H1 (cell line): Measurements from ENCODE around the gene DYNC1I1. TPM values are rescaled to one million over a fixed set of nuclear protein-coding genes. Genes with fewer than 3 reads are reported as not detected.

Experiments
- CTCF ChIA-PET: fragments of 300-600 bp; sonication (Branson Sonifier 250); formaldehyde crosslinking; loops from one replicate; lab custom pipeline; 2021; ENCODE audit not compliant: partially characterized antibody; lab: Charles Lee
- POLR2A ChIA-PET: fragments of 300-600 bp; sonication (Branson Sonifier 250); formaldehyde crosslinking; loops from one replicate; lab custom pipeline; 2021; ENCODE audit warnings: inconsistent platforms; ENCODE audit not compliant: partially characterized antibody; lab: Charles Lee
- DNase-seq, 2 experiments: peaks; one replicate each; pipeline versions ENCODE4 v3.0.0 to v3.0.0-alpha.2; 2010 to 2022; ENCODE audit warnings: low spot score in 2 of 2, low read depth in 1 of 2, mixed read lengths in 1 of 2
- FAIRE-seq: peaks from 2 replicates; lab custom pipeline; 2011; peaks lifted over from hg19 to GRCh38; lab: Jason Lieb, UNC
- H2AFZ ChIP-seq: 2 replicates; pipeline ENCODE4 v1.8.1; 2012; ENCODE audit warnings: low read length, inconsistent platforms
- H2AK5ac ChIP-seq: 2 replicates; pipeline ENCODE4 v1.6.1; 2013; ENCODE audit warnings: low read depth, low read length
- H2BK120ac ChIP-seq: replicated peaks from 2 replicates; pipeline ENCODE3; 2013; ENCODE audit warnings: low read depth, low read length, inconsistent platforms
- H2BK12ac ChIP-seq: 2 replicates; pipeline ENCODE4 v1.6.1; 2013; ENCODE audit warnings: low read depth, low read length
- H2BK15ac ChIP-seq: 2 replicates; pipeline ENCODE4 v1.6.1; 2013; ENCODE audit warnings: low read length
- H2BK20ac ChIP-seq: 2 replicates; pipeline ENCODE4 v1.6.1; 2013; ENCODE audit warnings: low read length
- H2BK5ac ChIP-seq: 2 replicates; pipeline ENCODE4 v1.6.1; 2013; ENCODE audit warnings: low read depth, low read length
- H3K14ac ChIP-seq: 2 replicates; pipeline ENCODE4 v1.6.1; 2013; ENCODE audit warnings: inconsistent platforms; ENCODE audit not compliant: insufficient read length
- H3K18ac ChIP-seq: 2 replicates; pipeline ENCODE4 v1.6.1; 2013; ENCODE audit warnings: low read length; ENCODE audit errors: extremely low read depth
- H3K23ac ChIP-seq: 2 replicates; pipeline ENCODE4 v1.6.1; 2013; ENCODE audit warnings: inconsistent platforms; ENCODE audit not compliant: insufficient read length
- H3K23me2 ChIP-seq: 2 replicates; pipeline ENCODE4 v1.6.1; 2013; ENCODE audit warnings: low read depth, low read length
- H3K27ac ChIP-seq: 2 replicates; pipeline ENCODE4 v1.6.1; 2011; ENCODE audit warnings: low read depth, low read length, inconsistent platforms
- H3K27me3 ChIP-seq, 4 experiments: replicated peaks in 1 of 4; 1 replicate in 1 of 4; 2 replicates in 3 of 4; pipeline versions ENCODE4 v1.6.1 to v1.8.1; 2011 to 2013; ENCODE audit warnings: low read length in 3 of 4, mild to moderate bottlenecking in 3 of 4, inconsistent platforms in 2 of 4, mixed read lengths in 2 of 4, moderate library complexity in 1 of 4; ENCODE audit not compliant: control insufficient read depth in 3 of 4, insufficient read depth in 3 of 4; ENCODE audit errors: extremely low read depth in 1 of 4
- H3K36me3 ChIP-seq, 4 experiments: 2 replicates each; pipeline versions ENCODE4 v1.6.1 to v1.8.1; 2011 to 2013; ENCODE audit warnings: mild to moderate bottlenecking in 4 of 4, low read length in 3 of 4, moderate library complexity in 2 of 4, control low read depth in 1 of 4, inconsistent platforms in 1 of 4; ENCODE audit not compliant: insufficient read depth in 4 of 4, control insufficient read depth in 2 of 4
- H3K4ac ChIP-seq: replicated peaks from 2 replicates; pipeline ENCODE3; 2013; ENCODE audit warnings: low read length, low read depth, mixed read lengths, inconsistent platforms; ENCODE audit not compliant: insufficient read length
- H3K4me1 ChIP-seq, 4 experiments: replicated peaks in 1 of 4; 1 replicate in 1 of 4; 2 replicates in 3 of 4; pipeline versions ENCODE4 v1.6.1 to v1.8.1; 2011 to 2013; ENCODE audit warnings: low read length in 3 of 4, inconsistent platforms in 2 of 4, mixed read lengths in 1 of 4; ENCODE audit not compliant: insufficient read depth in 4 of 4, control insufficient read depth in 3 of 4
- H3K4me2 ChIP-seq, 2 experiments: 2 replicates each; pipeline versions ENCODE4 v1.6.1 to v1.8.1; 2011 to 2013; ENCODE audit warnings: low read depth in 2 of 2, low read length in 2 of 2, control low read depth in 1 of 2, inconsistent platforms in 1 of 2, mild to moderate bottlenecking in 1 of 2; ENCODE audit not compliant: insufficient read depth in 1 of 2
- H3K4me3 ChIP-seq, 4 experiments: fragments of 200-600, 300-600 bp in 1 of 4; sonication (generic), shearing (Covaris generic), sonication (Bioruptor Twin) in 1 of 4; 2 replicates each; pipeline versions ENCODE4 v1.5.1 to v1.8.1; 2011 to 2016; ENCODE audit warnings: low read length in 4 of 4, low read depth in 3 of 4, control low read depth in 2 of 4, inconsistent platforms in 2 of 4, mild to moderate bottlenecking in 2 of 4, mixed read lengths in 1 of 4, moderate library complexity in 1 of 4; ENCODE audit not compliant: insufficient read depth in 2 of 4; ENCODE audit errors: extremely low read depth in 1 of 4
- H3K56ac ChIP-seq: replicated peaks from 2 replicates; pipeline ENCODE3; 2013; ENCODE audit warnings: low read depth, mild to moderate bottlenecking, mixed read lengths, low read length, inconsistent platforms; ENCODE audit not compliant: insufficient read length
- H3K79me1 ChIP-seq: 2 replicates; pipeline ENCODE4 v1.6.1; 2013; ENCODE audit warnings: low read depth, low read length, control low read depth
- H3K79me2 ChIP-seq, 2 experiments: 2 replicates each; pipeline versions ENCODE4 v1.6.1 to v1.8.1; 2012 to 2013; ENCODE audit warnings: low read length in 2 of 2, mild to moderate bottlenecking in 2 of 2, inconsistent platforms in 1 of 2; ENCODE audit not compliant: insufficient read depth in 2 of 2, control insufficient read depth in 1 of 2
- H3K9ac ChIP-seq, 4 experiments: replicated peaks in 1 of 4; 1 replicate in 1 of 4; 2 replicates in 3 of 4; pipeline versions ENCODE4 v1.6.1 to v1.8.1; 2011 to 2013; ENCODE audit warnings: low read depth in 3 of 4, low read length in 3 of 4, control low read depth in 2 of 4, mild to moderate bottlenecking in 2 of 4, moderate library complexity in 2 of 4, inconsistent platforms in 1 of 4; ENCODE audit errors: extremely low read depth in 1 of 4
- H3K9me3 ChIP-seq, 2 experiments: 2 replicates each; pipeline versions ENCODE4 v1.6.1 to v1.8.1; 2012 to 2013; ENCODE audit warnings: mild to moderate bottlenecking in 2 of 2, moderate library complexity in 2 of 2, control low read depth in 1 of 2, inconsistent platforms in 1 of 2, low read depth in 1 of 2, low read length in 1 of 2, mixed read lengths in 1 of 2; ENCODE audit not compliant: insufficient read depth in 2 of 2
- H4K20me1 ChIP-seq, 2 experiments: replicated peaks in 1 of 2; 2 replicates each; pipeline versions ENCODE3 to v1.8.1; 2011 to 2013; ENCODE audit warnings: inconsistent platforms in 2 of 2, low read length in 2 of 2, mild to moderate bottlenecking in 1 of 2; ENCODE audit not compliant: insufficient read depth in 2 of 2, control insufficient read depth in 1 of 2
- H4K5ac ChIP-seq: 2 replicates; pipeline ENCODE4 v1.6.1; 2013; ENCODE audit warnings: low read length, low read depth, mixed read lengths, inconsistent platforms; ENCODE audit not compliant: insufficient read length
- H4K8ac ChIP-seq: 2 replicates; pipeline ENCODE4 v1.8.0; 2013; ENCODE audit warnings: mild to moderate bottlenecking, moderate library complexity, low read length, inconsistent platforms; ENCODE audit not compliant: insufficient read depth; ENCODE audit errors: extremely low read depth
- H4K91ac ChIP-seq: replicated peaks from 2 replicates; pipeline ENCODE3; 2013; ENCODE audit warnings: low read length, mixed read lengths, inconsistent platforms; ENCODE audit not compliant: insufficient read length
- NANOG ChIP-seq: IDR thresholded peaks from 2 replicates; pipeline ENCODE4 v1.6.1; 2011; ENCODE audit warnings: low read length, low read depth, mild to moderate bottlenecking, inconsistent platforms; ENCODE audit not compliant: insufficient read depth, poor library complexity, severe bottlenecking
- SIX5 ChIP-seq: IDR thresholded peaks from 2 replicates; pipeline ENCODE4 v1.6.1; 2011; ENCODE audit warnings: mild to moderate bottlenecking, low read depth, low read length
- TEAD4 ChIP-seq: IDR thresholded peaks from 2 replicates; pipeline ENCODE4 v1.6.1; 2012; ENCODE audit warnings: low read depth, low read length, inconsistent platforms, mixed read lengths
- polyA plus RNA-seq, 7 experiments: library from polyadenylated mRNA; depleted of rRNA in 3 of 7; stranded (reverse) in 5 of 7; unstranded in 2 of 7; fragments of >200 nt in 5 of 7; fragments of 200-250 nt in 2 of 7; gene quantifications; 1 replicate in 5 of 7; 2 replicates in 1 of 7; 4 replicates in 1 of 7; pipeline versions ENCODE4 v1.2.1 to v1.2.3, GENCODE V29; 2011 to 2013; ENCODE audit warnings: missing spikeins in 2 of 7, mixed read lengths in 2 of 7
- total RNA-seq: library from RNA; stranded (reverse); fragmentation: NEBNext Ultra II Directional; extraction: Animal tissue kit (Norgen Biotek cat#: 25700); gene quantifications from 2 replicates; pipeline ENCODE4 v1.2.1, GENCODE V29; 2021
- TF ChIP-seq, protein P1 (sequence below): IDR thresholded peaks from 2 replicates; pipeline ENCODE4 v1.6.1; 2012; ENCODE audit warnings: inconsistent platforms

The DYNC1I1 gene
- total and polyA plus RNA-seq, 2 of the 8 experiments (the other 6 are each of a cell fraction or from before 2014, with no cell fraction given) = 0.45 to 0.58 TPM

GRCh38 chr7:95910341-95910740 lies 138.0 kb downstream of the DYNC1I1 start:
- no peak overlapping the region for H4K8ac ChIP-seq
- H3K23me2 ChIP-seq = no peaks in the 10 kb centered on the region
- no peak overlapping the region for H3K4me2 ChIP-seq
- no peaks in the 10 kb centered on the region for H3K36me3 ChIP-seq
- H2BK120ac ChIP-seq = no peak overlapping the region
- H3K14ac ChIP-seq = no peak overlapping the region
- peaks cover 0 to 3% (median 0%) of the 10 kb centered on the region in 4 experiments; a peak in 1 of 7 replicates for H3K27me3 ChIP-seq
- no peak overlapping the region for H3K23ac ChIP-seq
- no peak overlapping the region for H3K18ac ChIP-seq
- FAIRE-seq = no peak
- no peaks in the 10 kb centered on the region for H3K79me1 ChIP-seq
- H2BK5ac ChIP-seq = no peak overlapping the region
- no peak overlapping the region for H3K4ac ChIP-seq
- no peak overlapping the region for H4K5ac ChIP-seq
- H3K79me2 ChIP-seq = no peaks in the 10 kb centered on the region
- no peak overlapping the region for H2BK20ac ChIP-seq
- no peak overlapping the region for H2AK5ac ChIP-seq
- no peak overlapping the region for H3K27ac ChIP-seq
- H2BK15ac ChIP-seq = no peak overlapping the region
- CTCF ChIA-PET = interaction anchor here (0.6 to 1.5 kb wide), 3 partner anchors 9 to 45 kb away, joined by 3 to 6 read pairs (median 5); no protein-coding TSS in a partner anchor
- H3K56ac ChIP-seq = no peak overlapping the region
- H2AFZ ChIP-seq = no peak overlapping the region
- no peaks in the 10 kb centered on the region for H3K9me3 ChIP-seq
- DNase-seq = no peak
- no peak overlapping the region for H4K91ac ChIP-seq
- POLR2A ChIA-PET = no interaction called here
- H3K4me3 ChIP-seq = no peak overlapping the region
- no peak for TF ChIP-seq SIX5
- TF ChIP-seq, protein P1, sequence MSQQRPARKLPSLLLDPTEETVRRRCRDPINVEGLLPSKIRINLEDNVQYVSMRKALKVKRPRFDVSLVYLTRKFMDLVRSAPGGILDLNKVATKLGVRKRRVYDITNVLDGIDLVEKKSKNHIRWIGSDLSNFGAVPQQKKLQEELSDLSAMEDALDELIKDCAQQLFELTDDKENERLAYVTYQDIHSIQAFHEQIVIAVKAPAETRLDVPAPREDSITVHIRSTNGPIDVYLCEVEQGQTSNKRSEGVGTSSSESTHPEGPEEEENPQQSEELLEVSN = no peak
- TF ChIP-seq NANOG = no peak
- TF ChIP-seq TEAD4 = no peak
- peaks cover 2 to 8% (median 4%) of the 10 kb centered on the region in 4 experiments; a peak in 4 of 7 replicates for H3K4me1 ChIP-seq
- H4K20me1 ChIP-seq = no peaks in the 10 kb centered on the region
- no peak overlapping the region for H2BK12ac ChIP-seq
- no peak overlapping the region for H3K9ac ChIP-seq
